B cell (primary cell): ENCODE results near the gene UXT. TPM values are rescaled to one million over a fixed set of nuclear protein-coding genes. Genes with fewer than 3 reads are reported as not detected.
A peak's percentile ranks its signal among the peaks of the same experiment; 100 is the strongest.

Source experiments
- ATAC-seq: fragments of 200-7000 bp; cut with Tn5 transposase; one replicate; pipeline ENCODE4 v1.10.0; 2021; ENCODE audit warnings: low read depth, mild to moderate bottlenecking, moderate number of reproducible peaks, moderate library complexity
- CTCF ChIA-PET: fragments of 350-600 bp; sonication (Branson Sonifier 250); formaldehyde crosslinking; loops from one replicate; lab custom pipeline; 2021; ENCODE audit warnings: antibody characterized with exemption, inconsistent platforms; lab: Charles Lee
- POLR2A ChIA-PET: fragments of 350-600 bp; sonication (Branson Sonifier 250); formaldehyde crosslinking; loops from one replicate; lab custom pipeline; 2021; ENCODE audit warnings: antibody characterized with exemption; lab: Charles Lee
- DNase-seq: peaks from one replicate; pipeline ENCODE4 v3.0.0; 2013
- H2AFZ ChIP-seq: 2 replicates; pipeline ENCODE4 v1.6.1; 2012; ENCODE audit warnings: mild to moderate bottlenecking, low read depth, low read length; ENCODE audit not compliant: insufficient read depth, poor library complexity, severe bottlenecking
- H3K27ac ChIP-seq, 2 donors: 1 replicate in 1 of 2; 2 replicates in 1 of 2; pipeline ENCODE4 v1.5.1; 2012 to 2013; ENCODE audit warnings: low read length in 2 of 2, mild to moderate bottlenecking in 2 of 2, moderate library complexity in 1 of 2
- H3K27me3 ChIP-seq, 4 experiments: fragments of 200-600 bp in 1 of 4; sonication (generic) in 1 of 4; replicated peaks in 1 of 4; 1 replicate in 2 of 4; 2 replicates in 2 of 4; pipeline versions ENCODE4 v1.6.1 to v1.7.0; 2013 to 2016; ENCODE audit warnings: low read length in 3 of 4, mild to moderate bottlenecking in 2 of 4, mixed read lengths in 1 of 4, moderate library complexity in 1 of 4; ENCODE audit not compliant: insufficient read depth in 4 of 4, control insufficient read depth in 3 of 4; ENCODE audit errors: control extremely low read depth in 1 of 4
- H3K36me3 ChIP-seq, 2 experiments: replicated peaks in 1 of 2; 1 replicate in 1 of 2; 2 replicates in 1 of 2; pipeline versions ENCODE4 v1.6.1 to v1.7.1; 2013; ENCODE audit warnings: low read length in 1 of 2; ENCODE audit not compliant: insufficient read depth in 2 of 2, control insufficient read depth in 1 of 2; ENCODE audit errors: control extremely low read depth in 1 of 2, extremely low read depth in 1 of 2
- H3K4me1 ChIP-seq, 2 donors: fragments of 200-600 bp in 1 of 2; sonication (generic) in 1 of 2; 1 replicate in 1 of 2; 2 replicates in 1 of 2; pipeline versions ENCODE4 v1.5.1 to v1.6.1; 2013 to 2017; ENCODE audit warnings: low read length in 2 of 2; ENCODE audit not compliant: control insufficient read depth in 2 of 2, insufficient read depth in 2 of 2
- H3K4me2 ChIP-seq: replicated peaks from 2 replicates; pipeline ENCODE3; 2012; ENCODE audit warnings: mild to moderate bottlenecking, low read depth, low read length; ENCODE audit not compliant: poor library complexity, severe bottlenecking
- H3K4me3 ChIP-seq, 5 experiments: fragments of 200-600 bp in 1 of 5; sonication (generic) in 1 of 5; 1 replicate in 3 of 5; 2 replicates in 2 of 5; pipeline versions ENCODE4 v1.5.1 to v1.7.0; 2011 to 2016; ENCODE audit warnings: low read length in 4 of 5, mild to moderate bottlenecking in 4 of 5, low read depth in 2 of 5, control low read depth in 1 of 5, moderate library complexity in 1 of 5; ENCODE audit not compliant: insufficient read depth in 1 of 5; ENCODE audit errors: control extremely low read depth in 1 of 5, extremely low read depth in 1 of 5
- H3K79me2 ChIP-seq: fragments of 200-600 bp; sonication (generic); one replicate; pipeline ENCODE4 v1.6.0; 2016; ENCODE audit warnings: low read length; ENCODE audit not compliant: control insufficient read depth, insufficient read depth
- H3K9ac ChIP-seq: fragments of 200-600 bp; sonication (generic); 2 replicates; pipeline ENCODE4 v1.6.1; 2017; ENCODE audit warnings: mild to moderate bottlenecking, low read length, moderate library complexity
- H3K9me3 ChIP-seq, 3 donors: one replicate each; pipeline versions ENCODE4 v1.6.1 to v1.7.1; 2013; ENCODE audit warnings: low read length in 2 of 3; ENCODE audit not compliant: control insufficient read depth in 2 of 3, insufficient read depth in 1 of 3; ENCODE audit errors: control extremely low read depth in 1 of 3
- H4K20me1 ChIP-seq: 2 replicates; pipeline ENCODE4 v1.6.0; 2012; ENCODE audit warnings: mild to moderate bottlenecking, low read length; ENCODE audit not compliant: insufficient read depth, control insufficient read depth, poor library complexity, severe bottlenecking
- H3K27ac Mint-ChIP-seq: one replicate; pipeline ENCODE4 v1.8.0; 2021; ENCODE audit warnings: mixed read lengths
- H3K27me3 Mint-ChIP-seq: one replicate; pipeline ENCODE4 v1.8.0; 2021; ENCODE audit warnings: mixed read lengths
- H3K4me1 Mint-ChIP-seq: one replicate; pipeline ENCODE4 v1.8.0; 2021; ENCODE audit warnings: mixed read lengths
- H3K4me3 Mint-ChIP-seq: one replicate; pipeline ENCODE4 v1.8.0; 2021; ENCODE audit warnings: mixed read lengths
- H3K9me3 Mint-ChIP-seq: one replicate; pipeline ENCODE4 v1.8.0; 2022; ENCODE audit warnings: mixed read lengths; ENCODE audit not compliant: insufficient read depth
- CTCF ChIP-seq: fragments of 200-600 bp; IDR thresholded peaks from one replicate; pipeline ENCODE4 v1.8.0; 2022; ENCODE audit warnings: antibody characterized with exemption, mild to moderate bottlenecking
- EZH2 ChIP-seq: IDR thresholded peaks from 2 replicates; pipeline ENCODE4 v1.6.1; 2012; ENCODE audit warnings: borderline replicate concordance, low read depth, mild to moderate bottlenecking, moderate library complexity, low read length; ENCODE audit not compliant: insufficient read depth, poor library complexity, severe bottlenecking
- WGBS: methylation state at CpG from one replicate; pipeline ENCODE4 v1.1.5; 2013; ENCODE audit warnings: missing lambda C conversion rate; ENCODE audit not compliant: insufficient coverage; 5-methylcytosine and 5-hydroxymethylcytosine counted together
- intact Hi-C: fragments of 100-400 bp; cut with micrococcal nuclease; formaldehyde crosslinking; loops from one replicate; pipeline ENCODE4 v1.10.0; 2022
- polyA plus RNA-seq: library from polyadenylated mRNA; depleted of rRNA; stranded (reverse); fragments of >200 nt; gene quantifications from 2 replicates; pipeline ENCODE4 v1.2.3, GENCODE V29; 2012
- total RNA-seq, 2 donors: library from RNA; stranded (reverse); fragments of 120-200 nt in 1 of 2; gene quantifications; 1 replicate in 1 of 2; 2 replicates in 1 of 2; pipeline versions ENCODE4 v1.2.3 to v1.2.4, GENCODE V29; 2013 to 2022

The UXT gene
- total and polyA plus RNA-seq, 2 donors (not counting 1 experiment from before 2014, with no cell fraction given): 177 to 238 TPM

- peaks cover 11 to 26% of the 10 kb centered on the region in 2 donors for H3K4me1 ChIP-seq
- ATAC-seq (peak; percentile 91), DNase-seq (peak; percentile 94)
- H3K4me1 Mint-ChIP-seq: peaks cover 29% of the 10 kb centered on the region
- peak within 1 kb of the TSS; percentile 69 to 73 for H3K27ac ChIP-seq
- H4K20me1 ChIP-seq: no peaks in the 10 kb centered on the region
- H3K27me3 Mint-ChIP-seq: no peaks in the 10 kb centered on the region
- POLR2A ChIA-PET: interaction anchor here (0.6 to 1.7 kb wide), 2 partner anchors 9 to 889 kb away, joined by 3 read pairs; partner anchors contain the start of genes TBC1D25 and UXT
- intact Hi-C loops: loop anchor here (1.0 to 10.0 kb wide), 9 partner anchors 8 to 1474 kb away; partner anchors contain the start of genes ARAF, GPKOW, PIM2 and RBM3
- H3K4me3 ChIP-seq: peak within 1 kb of the TSS in 4 of 5 experiments; percentile 68 to 77 (median 75)
- WGBS: 0% methylated on average over 29 of the region's 65 CpGs
- H3K4me2 ChIP-seq: peak within 1 kb of the TSS; percentile 76
- TF ChIP-seq EZH2 (no peak), CTCF (no peak)
- H3K79me2 ChIP-seq: peaks cover 23% of the 10 kb centered on the region
- H3K9me3 ChIP-seq: no peaks in the 10 kb centered on the region
- peak within 1 kb of the TSS; percentile 68 for H2AFZ ChIP-seq
- no peaks in the 10 kb centered on the region for H3K27me3 ChIP-seq
- CTCF ChIA-PET: no interaction called here
- peaks cover 0 to 8% of the 10 kb centered on the region in 2 experiments for H3K36me3 ChIP-seq
- peak within 1 kb of the TSS; percentile 78 for H3K9ac ChIP-seq
- H3K9me3 Mint-ChIP-seq: no peaks in the 10 kb centered on the region
- H3K27ac Mint-ChIP-seq: peak within 1 kb of the TSS; percentile 94
- peak within 1 kb of the TSS; percentile 93 for H3K4me3 Mint-ChIP-seq
Measured at GRCh38 chrX:47650164-47651042, 8.6 kb downstream of the UXT start, which contains the start of gene ELK1. TSS of gene ELK1 (minus strand) at chrX:47650563. CDS start at chrX:47641441, 9,122 bp downstream.
